Fibroblast of mammary gland (primary cell): Measurements from ENCODE around the gene ERBIN.
"Not testable (repeated sequence)": the region's sequence is repeated elsewhere in the genome, so short reads cannot be mapped to it uniquely, and the experiment has no call there.

Experiments used
- DNase-seq: peaks from one replicate; pipeline ENCODE4 v3.0.0-alpha.2; 2010; ENCODE audit warnings: low read depth
- H3K4me3 ChIP-seq: 2 replicates; pipeline ENCODE4 v1.5.1; 2011; ENCODE audit warnings: low read depth, mild to moderate bottlenecking, low read length, moderate library complexity; ENCODE audit not compliant: control insufficient read depth
- TF ChIP-seq, protein P1 (sequence below): conservative IDR thresholded peaks from 2 replicates; pipeline ENCODE4 v1.5.1; 2011; ENCODE audit warnings: low read depth, low read length, inconsistent platforms; ENCODE audit not compliant: control insufficient read depth, insufficient read depth

ERBIN gene

GRCh38 chr5:66041627-66042026, 115.3 kb downstream of the ERBIN start:
- no peak for DNase-seq

GRCh38 chr5:66057239-66057638, 130.9 kb downstream of the ERBIN start:
- no peak for DNase-seq
- TF ChIP-seq, protein P1, sequence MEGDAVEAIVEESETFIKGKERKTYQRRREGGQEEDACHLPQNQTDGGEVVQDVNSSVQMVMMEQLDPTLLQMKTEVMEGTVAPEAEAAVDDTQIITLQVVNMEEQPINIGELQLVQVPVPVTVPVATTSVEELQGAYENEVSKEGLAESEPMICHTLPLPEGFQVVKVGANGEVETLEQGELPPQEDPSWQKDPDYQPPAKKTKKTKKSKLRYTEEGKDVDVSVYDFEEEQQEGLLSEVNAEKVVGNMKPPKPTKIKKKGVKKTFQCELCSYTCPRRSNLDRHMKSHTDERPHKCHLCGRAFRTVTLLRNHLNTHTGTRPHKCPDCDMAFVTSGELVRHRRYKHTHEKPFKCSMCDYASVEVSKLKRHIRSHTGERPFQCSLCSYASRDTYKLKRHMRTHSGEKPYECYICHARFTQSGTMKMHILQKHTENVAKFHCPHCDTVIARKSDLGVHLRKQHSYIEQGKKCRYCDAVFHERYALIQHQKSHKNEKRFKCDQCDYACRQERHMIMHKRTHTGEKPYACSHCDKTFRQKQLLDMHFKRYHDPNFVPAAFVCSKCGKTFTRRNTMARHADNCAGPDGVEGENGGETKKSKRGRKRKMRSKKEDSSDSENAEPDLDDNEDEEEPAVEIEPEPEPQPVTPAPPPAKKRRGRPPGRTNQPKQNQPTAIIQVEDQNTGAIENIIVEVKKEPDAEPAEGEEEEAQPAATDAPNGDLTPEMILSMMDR = no peak
- H3K4me3 ChIP-seq = no peak overlapping the region

More at GRCh38 chr5:66041627-66042026, 115.3 kb downstream of the ERBIN start:
- H3K4me3 ChIP-seq = no peak overlapping the region
- TF ChIP-seq, protein P1 = no peak

DNA sequence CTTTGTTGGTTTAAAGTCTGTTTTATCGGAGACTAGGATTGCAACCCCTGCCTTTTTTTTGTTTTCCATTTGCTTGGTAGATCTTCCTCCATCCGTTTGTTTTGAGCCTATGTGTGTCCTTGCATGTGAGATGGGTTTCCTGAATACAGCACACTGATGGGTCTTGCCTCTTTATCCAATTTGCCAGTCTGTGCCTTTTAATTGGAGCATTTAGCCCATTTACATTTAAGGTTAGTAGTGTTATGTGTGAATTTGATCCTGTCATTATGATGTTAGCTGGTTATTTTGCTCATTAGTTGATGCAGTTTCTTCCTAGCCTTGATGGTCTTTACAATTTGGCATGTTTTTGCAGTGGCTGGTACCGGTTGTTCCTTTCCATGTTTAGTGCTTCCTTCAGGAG, 134.9 kb downstream of the ERBIN start:
- H3K4me3 ChIP-seq, DNase-seq: not testable (repeated sequence)

- H3K4me3 ChIP-seq, DNase-seq: not testable (repeated sequence)
These were observed 136.7 kb downstream of the ERBIN start for GRCh38 chr5:66063061-66063460.

DNA sequence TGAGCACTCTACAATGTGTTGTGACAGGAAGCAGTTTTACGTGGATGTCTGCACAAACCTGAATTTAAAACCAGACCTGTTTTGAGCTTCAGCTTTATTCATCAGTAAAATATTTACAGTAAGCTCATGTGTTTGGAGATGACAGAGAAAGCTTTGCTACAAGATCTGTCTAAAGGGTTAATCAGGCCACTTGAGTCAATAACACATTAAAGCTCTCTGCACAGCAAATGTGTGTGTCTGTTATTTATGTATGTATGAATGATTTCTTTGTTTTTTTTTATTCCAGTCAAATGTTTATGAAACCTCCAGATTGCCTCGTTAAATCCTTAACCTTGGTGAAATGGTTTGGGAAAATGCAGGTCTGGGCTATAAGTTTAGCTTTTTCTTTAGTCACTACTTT, 140.5 kb downstream of the ERBIN start:
- TF ChIP-seq, protein P1 = no peak
- no peak for DNase-seq
- H3K4me3 ChIP-seq = no peak overlapping the region

DNA sequence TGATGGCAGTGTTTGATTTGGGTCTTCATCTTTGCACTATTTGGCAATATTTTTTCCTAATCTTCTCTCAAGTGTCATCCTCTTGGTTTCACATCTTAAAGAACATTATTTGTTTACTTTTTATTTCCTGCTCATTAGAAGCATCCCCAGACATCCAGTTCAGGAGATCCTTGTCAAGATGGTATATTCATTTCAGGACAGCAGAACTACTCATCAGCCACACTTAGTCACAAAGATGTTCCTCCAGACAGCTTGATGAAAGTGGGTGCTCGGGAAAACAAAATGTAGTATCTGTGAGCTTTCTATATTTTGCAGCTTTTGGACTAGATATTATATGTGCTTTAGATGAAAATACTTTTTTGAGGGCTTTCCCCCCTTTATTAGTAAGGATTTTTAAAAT, 145.7 kb downstream of the ERBIN start:
- peak; percentile 4 for DNase-seq
- H3K4me3 ChIP-seq = no peak overlapping the region

DNA sequence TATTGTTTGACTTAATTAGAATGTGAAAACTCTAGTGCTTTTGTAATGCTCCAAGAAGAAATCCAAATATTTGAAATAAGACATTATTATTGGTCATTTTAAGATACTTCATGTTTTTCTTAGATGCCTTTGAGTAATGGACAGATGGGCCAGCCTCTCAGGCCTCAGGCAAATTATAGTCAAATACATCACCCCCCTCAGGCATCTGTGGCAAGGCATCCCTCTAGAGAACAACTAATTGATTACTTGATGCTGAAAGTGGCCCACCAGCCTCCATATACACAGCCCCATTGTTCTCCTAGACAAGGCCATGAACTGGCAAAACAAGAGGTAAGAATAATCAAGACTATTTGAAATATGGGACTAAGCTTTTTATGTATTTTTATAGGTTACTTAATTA, 148.5 kb downstream of the ERBIN start:
- DNase-seq = no peak
- TF ChIP-seq, protein P1 = no peak
- H3K4me3 ChIP-seq = no peak overlapping the region

More for the DNA sequence above, 145.7 kb downstream of the ERBIN start:
- TF ChIP-seq, protein P1 = no peak

DNA sequence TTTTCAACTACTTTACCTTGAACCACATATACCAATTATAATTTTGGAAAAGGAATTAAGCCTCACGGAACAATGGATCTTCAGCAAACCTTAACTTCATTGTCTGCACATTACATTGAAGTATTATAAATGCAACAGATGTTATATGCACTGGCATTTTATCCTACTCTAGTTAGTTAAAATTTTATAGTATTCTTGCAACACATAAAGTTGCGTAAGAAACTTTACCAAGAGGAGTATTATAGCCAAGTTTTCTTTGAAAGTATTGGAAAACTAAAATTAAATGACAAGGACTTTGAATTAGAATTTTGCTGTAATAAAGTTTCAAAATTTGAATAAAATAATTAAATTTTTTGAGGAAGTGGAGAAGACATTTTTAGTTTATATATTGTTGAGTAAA, 154.3 kb downstream of the ERBIN start:
- TF ChIP-seq, protein P1 = no peak
- DNase-seq = peak; percentile 6
- H3K4me3 ChIP-seq = no peak overlapping the region
